Psoas muscle (tissue), 8 donors: ENCODE data around the gene AFF4. TPM values are rescaled to one million over a fixed set of nuclear protein-coding genes. Genes with fewer than 3 reads are reported as not detected.
A peak's percentile ranks its signal among the peaks of the same experiment; 100 is the strongest.

Experiments used
- ATAC-seq, 4 donors: fragments of 200-7000 bp; cut with Tn5 transposase; one replicate each; pipeline ENCODE4 v1.9.1; 2020; ENCODE audit warnings: moderate library complexity in 3 of 4, mild to moderate bottlenecking in 2 of 4
- DNase-seq, 2 donors: peaks; one replicate each; pipeline ENCODE4 v3.0.0-alpha.2; 2020
- H3K27ac ChIP-seq: fragments of 200-600 bp; one replicate; pipeline ENCODE4 v1.8.0; 2022
- H3K27me3 ChIP-seq, 3 donors: fragments of 200-600 bp in 1 of 3; one replicate each; pipeline versions ENCODE4 v1.6.1 to v1.8.0; 2013 to 2022; ENCODE audit warnings: low read length in 2 of 3, mild to moderate bottlenecking in 2 of 3, moderate library complexity in 1 of 3; ENCODE audit not compliant: insufficient read depth in 3 of 3
- H3K36me3 ChIP-seq, 2 donors: fragments of 200-600 bp in 1 of 2; one replicate each; pipeline versions ENCODE4 v1.6.1 to v1.8.0; 2013 to 2022; ENCODE audit warnings: low read depth in 1 of 2, mild to moderate bottlenecking in 1 of 2, moderate library complexity in 1 of 2; ENCODE audit not compliant: insufficient read depth in 1 of 2
- H3K4me1 ChIP-seq: fragments of 200-600 bp; one replicate; pipeline ENCODE4 v1.8.0; 2022
- H3K4me3 ChIP-seq: fragments of 200-600 bp; one replicate; pipeline ENCODE4 v1.8.0; 2022; ENCODE audit warnings: mild to moderate bottlenecking
- H3K9me3 ChIP-seq: fragments of 200-600 bp; one replicate; pipeline ENCODE4 v1.8.0; 2022
- WGBS, 3 donors: extraction: QIAGEN DNeasy Blood & Tissue Kit; methylation state at CpG; one replicate each; pipeline versions ENCODE4 v1.1.6 to v1.1.7; 2013; 5-methylcytosine and 5-hydroxymethylcytosine counted together
- intact Hi-C, 2 donors: fragments of 100-400 bp; cut with DNase I; formaldehyde crosslinking; loops; one replicate each; pipeline versions ENCODE4 v1.11.0 to v1.14.2; 2022
- polyA plus RNA-seq, 3 donors: library from polyadenylated mRNA; stranded (reverse); fragments of 200-250 nt; gene quantifications; one replicate each; pipeline ENCODE4 v1.2.3, GENCODE V29; 2013
- total RNA-seq, 4 donors: library from RNA; stranded (reverse); fragmentation: NEBNext Ultra II Directional in 2 of 4; extraction: Animal tissue kit (Norgen Biotek cat#: 25700) in 2 of 4; gene quantifications; one replicate each; pipeline versions ENCODE4 v1.2.1 to v1.2.4, GENCODE V29; 2021 to 2023
- TF ChIP-seq, protein P1 (sequence below): fragments of 200-600 bp; IDR thresholded peaks from one replicate; pipeline ENCODE4 v1.8.0; 2022; ENCODE audit warnings: antibody characterized with exemption
- donor health status: healthy with polysubstance abuse.
- donor health status: DM: no; HTN: no; CAD: no; lungs with moderate emphysema.
- donor health status: Bipolar disorder and iron deficiency.
- donor health status: healthy.
- donor health status: DM: yes; HTN: yes; CAD: no.
- donor health status: DM: no; HTN: no; CAD: no.
- donor health status: DM: no; HTN: no; CAD: no.
- donor health status: DM: yes; HTN: yes; CAD: no.

Gene AFF4
- total and polyA plus RNA-seq, 7 donors, result 9.7 to 68.2 (median 49.6) TPM

DNA sequence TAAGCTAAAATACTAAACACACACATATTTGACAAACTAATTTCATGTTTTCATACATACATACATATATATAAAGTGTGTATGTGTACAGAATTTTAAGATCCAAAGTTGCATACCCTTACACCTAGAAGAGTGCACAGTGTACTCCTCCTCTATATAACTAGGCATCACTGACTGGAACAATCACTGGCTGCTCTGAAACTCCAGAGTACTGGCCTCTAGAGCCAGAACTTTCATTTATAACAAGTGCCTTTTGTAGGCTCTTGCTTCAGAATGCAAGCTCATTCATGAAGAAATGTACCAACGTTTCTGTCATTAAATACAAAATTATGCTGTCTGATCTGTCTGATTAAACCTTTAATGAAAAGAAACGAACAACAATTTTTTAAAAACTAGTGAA lies 86.0 kb downstream of the AFF4 start:
- intact Hi-C loops, result no loop called here
- H3K4me1 ChIP-seq, result peaks cover 28% of the 10 kb centered on the region
- no peak overlapping the region for H3K4me3 ChIP-seq
- DNase-seq, result no peak
- 72 to 84% (median 73%) methylated on average over 2 of the region's 2 CpGs for WGBS, 3 donors
- ATAC-seq, result no peak
- no peaks in the 10 kb centered on the region for H3K9me3 ChIP-seq
- TF ChIP-seq, protein P1, sequence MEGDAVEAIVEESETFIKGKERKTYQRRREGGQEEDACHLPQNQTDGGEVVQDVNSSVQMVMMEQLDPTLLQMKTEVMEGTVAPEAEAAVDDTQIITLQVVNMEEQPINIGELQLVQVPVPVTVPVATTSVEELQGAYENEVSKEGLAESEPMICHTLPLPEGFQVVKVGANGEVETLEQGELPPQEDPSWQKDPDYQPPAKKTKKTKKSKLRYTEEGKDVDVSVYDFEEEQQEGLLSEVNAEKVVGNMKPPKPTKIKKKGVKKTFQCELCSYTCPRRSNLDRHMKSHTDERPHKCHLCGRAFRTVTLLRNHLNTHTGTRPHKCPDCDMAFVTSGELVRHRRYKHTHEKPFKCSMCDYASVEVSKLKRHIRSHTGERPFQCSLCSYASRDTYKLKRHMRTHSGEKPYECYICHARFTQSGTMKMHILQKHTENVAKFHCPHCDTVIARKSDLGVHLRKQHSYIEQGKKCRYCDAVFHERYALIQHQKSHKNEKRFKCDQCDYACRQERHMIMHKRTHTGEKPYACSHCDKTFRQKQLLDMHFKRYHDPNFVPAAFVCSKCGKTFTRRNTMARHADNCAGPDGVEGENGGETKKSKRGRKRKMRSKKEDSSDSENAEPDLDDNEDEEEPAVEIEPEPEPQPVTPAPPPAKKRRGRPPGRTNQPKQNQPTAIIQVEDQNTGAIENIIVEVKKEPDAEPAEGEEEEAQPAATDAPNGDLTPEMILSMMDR, result no peak
- no peaks in the 10 kb centered on the region for H3K27me3 ChIP-seq
- H3K27ac ChIP-seq, result peak overlapping the region; percentile 61
- peaks cover 6 to 82% of the 10 kb centered on the region in 2 donors for H3K36me3 ChIP-seq

DNA sequence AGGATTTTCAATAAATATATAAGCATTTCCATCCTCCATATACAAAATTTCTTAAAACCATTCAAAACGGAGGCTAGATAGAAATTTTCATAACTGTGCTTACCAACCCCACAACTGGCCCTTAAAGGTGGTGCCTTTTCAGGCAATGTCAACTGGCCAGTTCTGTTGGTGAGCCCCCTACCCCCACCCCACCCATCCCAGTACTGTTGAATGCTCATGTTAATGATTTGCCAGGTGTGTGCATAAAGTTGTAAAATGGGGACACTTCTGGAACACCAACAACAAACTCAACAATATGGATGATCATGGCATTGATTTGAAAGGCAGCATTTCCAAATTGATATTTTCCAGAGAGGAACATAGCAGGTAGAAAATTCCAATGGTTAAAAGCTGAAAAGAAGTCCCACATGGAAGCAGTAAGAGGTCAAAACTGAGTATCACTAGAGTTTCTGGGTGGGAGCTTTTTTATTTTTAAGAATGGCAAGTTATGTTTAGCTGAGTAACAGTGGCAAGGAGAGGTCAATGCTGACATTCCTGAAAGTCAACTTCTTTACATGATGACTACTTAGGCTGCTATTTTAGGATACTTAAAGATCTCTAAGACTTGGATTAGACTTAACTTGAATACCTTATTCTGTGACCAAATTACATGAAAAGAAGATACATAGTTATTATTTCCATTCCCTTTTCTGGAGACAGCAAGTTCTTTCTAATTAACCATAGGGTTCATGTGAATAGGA lies 87.2 kb downstream of the AFF4 start:
- H3K9me3 ChIP-seq, result no peaks in the 10 kb centered on the region
- no peak overlapping the region for H3K4me3 ChIP-seq
- no peaks in the 10 kb centered on the region for H3K27me3 ChIP-seq
- DNase-seq (no peak), ATAC-seq (no peak)
- peak overlapping the region; percentile 9 for H3K27ac ChIP-seq
- intact Hi-C loops, result no loop called here
- peaks cover 30% of the 10 kb centered on the region for H3K4me1 ChIP-seq
- TF ChIP-seq, protein P1, result no peak
- 86 to 94% (median 87%) methylated on average over 1 of the region's 1 CpG for WGBS, 3 donors
- H3K36me3 ChIP-seq, result peaks cover 6 to 81% of the 10 kb centered on the region in 2 donors

DNA sequence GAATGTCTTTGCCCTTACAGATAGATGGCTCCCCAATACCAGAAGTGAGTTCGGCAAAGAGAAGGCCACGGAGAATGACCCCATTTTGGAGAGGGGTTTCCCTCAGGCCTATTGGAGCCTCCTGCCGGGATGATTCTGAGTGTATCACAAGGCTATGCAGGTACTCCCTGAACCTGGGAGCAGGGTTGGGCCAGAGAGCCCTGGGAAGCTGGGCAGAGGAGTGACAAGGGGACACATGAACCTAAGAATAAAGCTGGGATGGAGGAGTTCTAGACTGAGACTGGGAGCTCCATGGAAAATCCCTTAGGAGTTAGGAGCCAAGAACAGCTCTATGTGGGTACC lies 89.5 kb downstream of the AFF4 start:
- Histone ChIP-seq H3K9me3 (no peaks in the 10 kb centered on the region), H3K36me3 (peaks cover 8 to 82% of the 10 kb centered on the region in 2 donors), H3K27me3 (no peaks in the 10 kb centered on the region), H3K4me3 (no peak overlapping the region), H3K4me1 (peaks cover 39% of the 10 kb centered on the region), H3K27ac (no peak overlapping the region)
- DNase-seq (no peak), ATAC-seq (no peak)
- TF ChIP-seq, protein P1, result no peak
- intact Hi-C loops, result no loop called here
- WGBS, 3 donors, result 86 to 90% (median 89%) methylated on average over 3 of the region's 3 CpGs

DNA sequence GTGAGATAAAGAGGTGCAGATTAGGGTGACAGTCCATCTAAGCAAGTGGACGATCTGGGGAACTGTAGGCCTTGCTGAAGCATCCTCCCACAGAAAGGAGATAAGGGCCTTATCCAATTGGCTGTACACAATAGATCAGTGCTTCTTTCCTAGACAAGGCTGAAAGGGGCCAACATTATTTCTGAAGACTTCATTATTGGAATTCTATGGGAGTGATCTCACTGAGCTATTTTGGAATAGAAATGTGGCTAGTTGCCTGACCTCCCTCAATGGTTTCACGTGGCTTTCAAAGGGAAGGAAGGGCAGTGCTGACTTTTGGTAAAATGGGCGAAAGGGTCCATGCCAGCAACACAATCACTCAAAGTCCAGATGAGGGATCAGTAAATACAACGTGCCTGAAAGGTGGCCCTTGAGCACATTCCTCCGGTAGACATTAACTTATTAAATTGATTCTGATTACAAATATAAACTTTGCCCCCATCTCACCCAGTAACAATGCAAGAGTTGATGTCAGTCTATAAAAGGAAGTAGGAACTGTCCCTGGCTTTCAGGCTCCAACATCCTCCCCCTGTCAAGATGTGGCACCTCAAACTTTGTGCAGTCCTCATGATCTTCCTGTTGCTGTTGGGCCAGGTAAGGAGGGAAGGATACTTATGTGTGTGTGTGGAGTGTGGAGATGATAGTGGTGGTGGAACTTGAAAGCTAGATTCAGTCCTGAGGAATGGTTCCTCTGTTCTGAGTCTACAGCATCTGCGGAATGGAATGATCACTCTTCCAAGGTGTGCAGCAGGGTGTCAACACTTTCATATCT lies 90.1 kb downstream of the AFF4 start, which contains the start of gene LEAP2:
Gene LEAP2 (plus strand): TSS at position 550 of the 811 bp plus-strand sequence. CDS start 27 bp downstream, at position 577.
- peaks cover 39% of the 10 kb centered on the region for H3K4me1 ChIP-seq
- 58 to 71% (median 66%) methylated on average over 6 of the region's 6 CpGs for WGBS, 3 donors

More for the DNA sequence above, 90.1 kb downstream of the AFF4 start, which contains the start of gene LEAP2:
- Histone ChIP-seq H3K9me3 (no peaks in the 10 kb centered on the region), H3K27me3 (no peaks in the 10 kb centered on the region), H3K36me3 (peaks cover 9 to 88% of the 10 kb centered on the region in 2 donors), H3K4me3 (no peak within 1 kb of the TSS), H3K27ac (no peak within 1 kb of the TSS)
- TF ChIP-seq, protein P1, result no peak
- DNase-seq (no peak), ATAC-seq (peak in 3 of 4 donors; percentile 14 to 27 (median 14))
- intact Hi-C loops, result no loop called here
